Regular cardiac myocyte (primary cell): ENCODE results near the gene PRKD2. TPM values are rescaled to one million over a fixed set of nuclear protein-coding genes. Genes with fewer than 3 reads are reported as not detected.

ENCODE experiments used
- total RNA-seq: library from RNA; depleted of rRNA; stranded (reverse); fragments of >200 nt; gene quantifications from 2 replicates; pipeline ENCODE4 v1.2.3, GENCODE V29; 2014

The PRKD2 gene
- 11.3 and 18.8 TPM in 2 replicates for total RNA-seq

GRCh38 chr19:46717034-46717715 is at the start of gene PRKD2:
PRKD2 (minus strand) TSS chr19:46717114; CDS start chr19:46716370, 744 bp downstream.

GRCh38 chr19:46746281-46747057 is 29.6 kb upstream of the PRKD2 start, which contains the start of gene STRN4:
STRN4 (minus strand) TSS chr19:46746450; CDS start chr19:46746430, 20 bp downstream.

GRCh38 chr19:46745521-46746280 is 28.8 kb upstream of the PRKD2 start, which contains the start of gene FKRP:
FKRP (plus strand) TSS chr19:46746057; CDS start chr19:46755451, 9,394 bp downstream.

GRCh38 chr19:46661020-46661731 is 55.7 kb downstream of the PRKD2 start, which contains the start of gene DACT3:
DACT3 (minus strand) TSS chr19:46661182; CDS start chr19:46661064, 118 bp downstream.

GRCh38 chr19:46635920-46636761 is 80.8 kb downstream of the PRKD2 start, which contains the start of gene GNG8:
GNG8 (minus strand) TSS chr19:46636202; CDS start chr19:46634682, 1,520 bp downstream.

GRCh38 chr19:46624958-46625661 is 91.8 kb downstream of the PRKD2 start, which contains the start of gene PTGIR:
PTGIR (minus strand) TSS chr19:46625089; CDS start chr19:46624225, 864 bp downstream.

Other genes starting within 250 kb of the PRKD2 start
- 0.77 and 2.8 TPM in 2 replicates for gene PNMA8A, start 245.6 kb downstream of the PRKD2 start, total RNA-seq
- 0.19 and 1.4 TPM in 2 replicates for gene PNMA8B, start 221.2 kb downstream of the PRKD2 start, total RNA-seq
- gene CALM3, start 115.8 kb downstream of the PRKD2 start, total RNA-seq = 179 and 296 TPM in 2 replicates
- 7.5 and 16.3 TPM in 2 replicates for gene PTGIR, start 92.0 kb downstream of the PRKD2 start, total RNA-seq
- gene GNG8, start 80.9 kb downstream of the PRKD2 start, total RNA-seq = not detected in 2 replicates
- 2.9 and 5.9 TPM in 2 replicates for gene DACT3, start 55.9 kb downstream of the PRKD2 start, total RNA-seq
- gene FKRP, start 28.9 kb upstream of the PRKD2 start, total RNA-seq = 19.7 and 22.6 TPM in 2 replicates
- gene STRN4, start 29.3 kb upstream of the PRKD2 start, total RNA-seq = 37.8 and 51.4 TPM in 2 replicates
- 76.4 and 167 TPM in 2 replicates for gene SLC1A5, start 71.5 kb upstream of the PRKD2 start, total RNA-seq
- gene AP2S1, start 133.7 kb upstream of the PRKD2 start, total RNA-seq = 152 and 174 TPM in 2 replicates
- 42.6 and 49.3 TPM in 2 replicates for gene ARHGAP35, start 143.9 kb upstream of the PRKD2 start, total RNA-seq